Ishikawa (cell line): ENCODE results near the gene CEP112.

ENCODE experiments used
- CEBPB ChIP-seq: IDR thresholded peaks from 2 replicates; pipeline ENCODE4 v1.6.1; 2012
- CREB1 ChIP-seq: IDR thresholded peaks from 2 replicates; pipeline ENCODE4 v1.6.1; 2012; ENCODE audit warnings: low read depth
- EGR1 ChIP-seq: IDR thresholded peaks from 2 replicates; pipeline ENCODE4 v1.6.1; 2012
- EP300 ChIP-seq: IDR thresholded peaks from 2 replicates; pipeline ENCODE4 v1.6.1; 2012; ENCODE audit warnings: borderline replicate concordance
- FOXM1 ChIP-seq: IDR thresholded peaks from 2 replicates; pipeline ENCODE4 v1.6.1; 2012; ENCODE audit warnings: low read depth, borderline replicate concordance
- MAX ChIP-seq: IDR thresholded peaks from 2 replicates; pipeline ENCODE4 v1.6.1; 2012
- NFIC ChIP-seq: IDR thresholded peaks from 2 replicates; pipeline ENCODE4 v1.6.1; 2012
- RAD21 ChIP-seq: IDR thresholded peaks from 2 replicates; pipeline ENCODE4 v1.6.1; 2012; ENCODE audit warnings: low read depth
- TAF1 ChIP-seq: IDR thresholded peaks from 2 replicates; pipeline ENCODE4 v1.6.1; 2012; ENCODE audit warnings: low read depth, mild to moderate bottlenecking
- TCF12 ChIP-seq: IDR thresholded peaks from 2 replicates; pipeline ENCODE4 v1.6.1; 2012; ENCODE audit warnings: low read depth
- TEAD4 ChIP-seq: IDR thresholded peaks from 2 replicates; pipeline ENCODE4 v1.6.1; 2012
- USF1 ChIP-seq: IDR thresholded peaks from 2 replicates; pipeline ENCODE4 v1.6.1; 2012
- YY1 ChIP-seq: IDR thresholded peaks from 2 replicates; pipeline ENCODE4 v1.6.1; 2012; ENCODE audit warnings: low read depth
- ZBTB7A ChIP-seq: IDR thresholded peaks from 2 replicates; pipeline ENCODE4 v1.6.1; 2012; ENCODE audit warnings: low read depth
- TF ChIP-seq, protein P1 (sequence below): IDR thresholded peaks from 2 replicates; pipeline ENCODE4 v1.6.1; 2012; ENCODE audit warnings: low read depth, mild to moderate bottlenecking

Gene CEP112

GRCh38 chr17:65900216-65900615 is 291.7 kb downstream of the CEP112 start:
- TF ChIP-seq EGR1 (no peak), ZBTB7A (no peak), USF1 (no peak)

GRCh38 chr17:65898651-65899050 is 293.3 kb downstream of the CEP112 start:
- TF ChIP-seq CREB1 = no peak
- TF ChIP-seq, protein P1, sequence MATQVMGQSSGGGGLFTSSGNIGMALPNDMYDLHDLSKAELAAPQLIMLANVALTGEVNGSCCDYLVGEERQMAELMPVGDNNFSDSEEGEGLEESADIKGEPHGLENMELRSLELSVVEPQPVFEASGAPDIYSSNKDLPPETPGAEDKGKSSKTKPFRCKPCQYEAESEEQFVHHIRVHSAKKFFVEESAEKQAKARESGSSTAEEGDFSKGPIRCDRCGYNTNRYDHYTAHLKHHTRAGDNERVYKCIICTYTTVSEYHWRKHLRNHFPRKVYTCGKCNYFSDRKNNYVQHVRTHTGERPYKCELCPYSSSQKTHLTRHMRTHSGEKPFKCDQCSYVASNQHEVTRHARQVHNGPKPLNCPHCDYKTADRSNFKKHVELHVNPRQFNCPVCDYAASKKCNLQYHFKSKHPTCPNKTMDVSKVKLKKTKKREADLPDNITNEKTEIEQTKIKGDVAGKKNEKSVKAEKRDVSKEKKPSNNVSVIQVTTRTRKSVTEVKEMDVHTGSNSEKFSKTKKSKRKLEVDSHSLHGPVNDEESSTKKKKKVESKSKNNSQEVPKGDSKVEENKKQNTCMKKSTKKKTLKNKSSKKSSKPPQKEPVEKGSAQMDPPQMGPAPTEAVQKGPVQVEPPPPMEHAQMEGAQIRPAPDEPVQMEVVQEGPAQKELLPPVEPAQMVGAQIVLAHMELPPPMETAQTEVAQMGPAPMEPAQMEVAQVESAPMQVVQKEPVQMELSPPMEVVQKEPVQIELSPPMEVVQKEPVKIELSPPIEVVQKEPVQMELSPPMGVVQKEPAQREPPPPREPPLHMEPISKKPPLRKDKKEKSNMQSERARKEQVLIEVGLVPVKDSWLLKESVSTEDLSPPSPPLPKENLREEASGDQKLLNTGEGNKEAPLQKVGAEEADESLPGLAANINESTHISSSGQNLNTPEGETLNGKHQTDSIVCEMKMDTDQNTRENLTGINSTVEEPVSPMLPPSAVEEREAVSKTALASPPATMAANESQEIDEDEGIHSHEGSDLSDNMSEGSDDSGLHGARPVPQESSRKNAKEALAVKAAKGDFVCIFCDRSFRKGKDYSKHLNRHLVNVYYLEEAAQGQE = no peak
- no peak for TF ChIP-seq YY1
- no peak for TF ChIP-seq USF1
- no peak for TF ChIP-seq FOXM1
- no peak for TF ChIP-seq TAF1
- no peak for TF ChIP-seq NFIC
- no peak for TF ChIP-seq MAX
- no peak for TF ChIP-seq ZBTB7A
- TF ChIP-seq EGR1 = no peak
- no peak for TF ChIP-seq CEBPB
- TF ChIP-seq TCF12 = no peak
- no peak for TF ChIP-seq TEAD4
- TF ChIP-seq EP300 = no peak
- TF ChIP-seq RAD21 = no peak

DNA sequence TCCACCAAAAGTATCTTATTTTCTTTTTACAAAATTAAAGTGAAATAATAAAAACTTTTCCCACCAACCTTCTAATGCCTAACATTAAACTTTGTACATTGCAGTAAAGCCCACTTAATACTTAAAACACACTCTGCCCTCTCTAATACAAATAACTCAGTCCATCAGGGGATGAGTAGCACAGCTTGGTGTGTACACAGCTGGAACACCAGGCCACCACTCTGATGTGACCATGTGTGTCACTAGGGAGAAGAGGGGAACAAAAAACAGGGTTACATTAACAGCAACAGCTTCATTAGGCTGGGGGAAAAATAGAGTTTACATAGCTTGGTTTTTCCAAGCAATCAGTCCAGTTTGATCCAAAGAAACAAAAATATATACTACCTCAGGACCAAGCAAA is 295.0 kb downstream of the CEP112 start:
- no peak for TF ChIP-seq TAF1
- no peak for TF ChIP-seq CEBPB
- no peak for TF ChIP-seq TEAD4
- TF ChIP-seq EGR1 = no peak
- no peak for TF ChIP-seq EP300
- TF ChIP-seq NFIC = no peak
- TF ChIP-seq, protein P1 = no peak
- no peak for TF ChIP-seq TCF12
- no peak for TF ChIP-seq CREB1
- no peak for TF ChIP-seq MAX
- no peak for TF ChIP-seq FOXM1
- TF ChIP-seq YY1 = no peak
- no peak for TF ChIP-seq USF1
- no peak for TF ChIP-seq RAD21
- TF ChIP-seq ZBTB7A = no peak

DNA sequence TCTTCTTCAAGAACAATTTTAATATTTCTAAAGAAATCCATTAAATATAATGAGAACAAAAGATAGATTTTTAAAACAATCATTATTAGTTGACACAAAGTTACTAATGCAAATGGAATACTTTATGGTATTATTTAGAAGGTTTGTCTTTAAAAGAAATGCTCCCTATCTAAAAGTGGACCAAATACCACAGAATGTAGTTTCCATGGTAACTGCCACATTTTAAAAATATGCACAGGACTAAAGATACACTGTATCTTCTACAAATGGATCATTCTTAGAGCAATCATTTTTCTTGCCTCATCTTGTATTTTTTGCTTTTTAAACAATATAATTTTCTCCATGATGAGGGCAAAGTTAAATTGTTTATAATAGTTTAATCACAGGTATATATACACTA is 296.0 kb downstream of the CEP112 start:
- TF ChIP-seq TAF1 (no peak), YY1 (no peak), USF1 (no peak), ZBTB7A (no peak), CEBPB (no peak), EP300 (no peak), TEAD4 (no peak), RAD21 (no peak), FOXM1 (no peak), TCF12 (no peak), MAX (no peak), EGR1 (no peak), NFIC (no peak), CREB1 (no peak)
- TF ChIP-seq, protein P1 = no peak
